ENCODE measurements around the gene MXRA8. TPM values are rescaled to one million over a fixed set of nuclear protein-coding genes. Genes with fewer than 3 reads are reported as not detected.

MXRA8 gene
- total RNA-seq, 6 experiments from 2014 or later, result 2.2 to 11.9 (median 3.3) TPM

- ATAC-seq, result no peak
- TF ChIP-seq CTCF (IDR thresholded peaks at IDR 0.05) (no peak), POLR2A (IDR thresholded peaks at IDR 0.05) (no peak)
- H3K27ac ChIP-seq, result no peak overlapping the region
- DNase-seq, result no peak
- no peaks in the 10 kb centered on the region for H3K9me3 ChIP-seq
- H3K36me3 ChIP-seq, result peaks cover 0 to 17% (median 7%) of the 10 kb centered on the region in 4 donors
- H3K27me3 ChIP-seq, result no peaks in the 10 kb centered on the region
- no CpG with 5 or more reads among the region's 10 CpGs for WGBS (ENCODE audit: insufficient coverage, low coverage, low lambda C conversion rate, missing lambda C conversion rate)
- H3K4me3 ChIP-seq, result no peak overlapping the region
- peaks cover 0 to 34% (median 0%) of the 10 kb centered on the region in 4 donors for H3K4me1 ChIP-seq
- intact Hi-C loops (cut with DNase I), result no loop called here
These were observed 35.4 kb downstream of the MXRA8 start for GRCh38 chr1:1322952-1323351.

- intact Hi-C loops (cut with DNase I), result no loop called here
- Histone ChIP-seq H3K4me3 (no peak overlapping the region), H3K9me3 (no peaks in the 10 kb centered on the region), H3K36me3 (peaks cover 0 to 12% (median 6%) of the 10 kb centered on the region in 4 donors), H3K4me1 (peaks cover 0 to 38% (median 0%) of the 10 kb centered on the region in 4 donors), H3K27me3 (no peaks in the 10 kb centered on the region), H3K27ac (no peak overlapping the region)
- DNase-seq (no peak), ATAC-seq (no peak)
- WGBS (ENCODE audit: insufficient coverage, low coverage, low lambda C conversion rate, missing lambda C conversion rate), result 84% methylated on average over 12 of the region's 14 CpGs
- no peak for TF ChIP-seq CTCF (IDR thresholded peaks at IDR 0.05)
- TF ChIP-seq POLR2A (IDR thresholded peaks at IDR 0.05), result no peak
These were observed 35.9 kb downstream of the MXRA8 start for GRCh38 chr1:1322418-1322817.

GRCh38 chr1:1321477-1321876, 36.9 kb downstream of the MXRA8 start:
- Histone ChIP-seq H3K4me3 (no peak overlapping the region), H3K27ac (no peak overlapping the region), H3K36me3 (peaks cover 0 to 9% (median 1%) of the 10 kb centered on the region in 4 donors), H3K27me3 (no peaks in the 10 kb centered on the region), H3K9me3 (no peaks in the 10 kb centered on the region), H3K4me1 (peaks cover 0 to 34% (median 0%) of the 10 kb centered on the region in 4 donors)
- no peak for ATAC-seq
- TF ChIP-seq POLR2A (IDR thresholded peaks at IDR 0.05) (no peak), CTCF (IDR thresholded peaks at IDR 0.05) (no peak)
- no CpG with 5 or more reads among the region's 8 CpGs for WGBS (ENCODE audit: insufficient coverage, low coverage, low lambda C conversion rate, missing lambda C conversion rate)
- DNase-seq, result no peak
- intact Hi-C loops (cut with DNase I), result no loop called here

GRCh38 chr1:1320666-1321448, 37.5 kb downstream of the MXRA8 start:
- WGBS (ENCODE audit: insufficient coverage, low coverage, low lambda C conversion rate, missing lambda C conversion rate), result 78% methylated on average over 6 of the region's 23 CpGs
- TF ChIP-seq POLR2A (IDR thresholded peaks at IDR 0.05) (no peak), CTCF (IDR thresholded peaks at IDR 0.05) (no peak)
- ATAC-seq (no peak), DNase-seq (no peak)
- H3K9me3 ChIP-seq, result no peaks in the 10 kb centered on the region
- no peaks in the 10 kb centered on the region for H3K27me3 ChIP-seq
- no peak overlapping the region for H3K27ac ChIP-seq
- intact Hi-C loops (cut with DNase I), result no loop called here
- H3K4me3 ChIP-seq, result no peak overlapping the region
- H3K4me1 ChIP-seq, result peaks cover 0 to 28% (median 0%) of the 10 kb centered on the region in 4 donors
- peaks cover 0 to 9% (median 1%) of the 10 kb centered on the region in 4 donors for H3K36me3 ChIP-seq
